Calu3 (cell line): ENCODE data around the gene TAPBPL. TPM values are rescaled to one million over a fixed set of nuclear protein-coding genes. Genes with fewer than 3 reads are reported as not detected.
"Not testable (repeated sequence)": the region's sequence is repeated elsewhere in the genome, so short reads cannot be mapped to it uniquely, and the experiment has no call there.

Experiments
- BruUV-seq: library from RNA; stranded (reverse); fragments of 400-500 nt; replicated peaks from 2 replicates; lab custom pipeline; 2021; lab: Mats Ljungman, UMichigan
- CTCF ChIA-PET: fragments of 300-600 bp; sonication (Branson Sonifier 250); formaldehyde crosslinking; loops from one replicate; lab custom pipeline; 2022; ENCODE audit warnings: antibody characterized with exemption; lab: Charles Lee
- DNase-seq: peaks from one replicate; pipeline ENCODE4 v3.0.0; 2022
- H3K27ac Mint-ChIP-seq: one replicate; pipeline ENCODE4 v1.8.0; 2022; ENCODE audit warnings: mixed read lengths; ENCODE audit not compliant: unreplicated experiment
- H3K27me3 Mint-ChIP-seq: one replicate; pipeline ENCODE4 v1.8.0; 2022; ENCODE audit warnings: mixed read lengths; ENCODE audit not compliant: unreplicated experiment
- H3K36me3 Mint-ChIP-seq: one replicate; pipeline ENCODE4 v1.8.0; 2022; ENCODE audit warnings: mild to moderate bottlenecking, moderate library complexity, mixed read lengths; ENCODE audit not compliant: insufficient read depth, unreplicated experiment
- H3K4me1 Mint-ChIP-seq: one replicate; pipeline ENCODE4 v1.8.0; 2022; ENCODE audit warnings: mild to moderate bottlenecking, low read depth, mixed read lengths; ENCODE audit not compliant: unreplicated experiment
- H3K4me3 Mint-ChIP-seq: one replicate; pipeline ENCODE4 v1.8.0; 2022; ENCODE audit warnings: mild to moderate bottlenecking, low read depth, moderate library complexity, mixed read lengths; ENCODE audit not compliant: unreplicated experiment
- H3K9me3 Mint-ChIP-seq: one replicate; pipeline ENCODE4 v1.8.0; 2022; ENCODE audit warnings: low read depth, mixed read lengths; ENCODE audit not compliant: unreplicated experiment
- intact Hi-C: fragments of 100-400 bp; cut with micrococcal nuclease; formaldehyde crosslinking; loops from one replicate; pipeline ENCODE4 v1.10.0; 2022; ENCODE audit not compliant: unreplicated experiment
- total RNA-seq: library from RNA; stranded (reverse); gene quantifications from 2 replicates; pipeline ENCODE4 v1.2.3, GENCODE V29; 2022
- TF ChIP-seq, protein P1 (sequence below): fragments of 200-600 bp; IDR thresholded peaks from one replicate; pipeline ENCODE4 v1.8.0; 2022; ENCODE audit warnings: antibody characterized with exemption; ENCODE audit not compliant: unreplicated experiment

The TAPBPL gene
- total RNA-seq, 1 experiment from 2014 or later: 28.0 TPM

DNA sequence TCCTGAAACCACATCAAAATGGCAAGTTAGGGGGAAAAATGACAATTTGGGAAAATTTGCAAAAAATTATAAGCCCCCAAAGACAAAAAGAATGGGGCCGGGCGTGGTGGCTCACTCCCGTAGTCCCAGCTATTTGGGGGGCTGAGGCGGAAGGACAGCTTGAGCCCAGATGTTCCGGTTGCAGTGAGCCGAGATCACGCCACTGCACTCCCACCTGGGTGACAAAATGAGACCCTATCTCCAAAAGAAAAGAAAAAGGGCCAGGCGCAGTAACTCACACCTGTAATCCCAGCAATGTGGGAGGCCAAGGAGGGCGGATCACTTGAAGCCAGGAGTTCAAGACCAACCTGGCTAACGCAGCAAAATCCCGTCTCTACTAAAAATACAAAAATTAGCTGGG is 20.6 kb downstream of the TAPBPL start:
- no peak overlapping the region for H3K4me3 Mint-ChIP-seq
- CTCF ChIA-PET: no interaction called here

DNA sequence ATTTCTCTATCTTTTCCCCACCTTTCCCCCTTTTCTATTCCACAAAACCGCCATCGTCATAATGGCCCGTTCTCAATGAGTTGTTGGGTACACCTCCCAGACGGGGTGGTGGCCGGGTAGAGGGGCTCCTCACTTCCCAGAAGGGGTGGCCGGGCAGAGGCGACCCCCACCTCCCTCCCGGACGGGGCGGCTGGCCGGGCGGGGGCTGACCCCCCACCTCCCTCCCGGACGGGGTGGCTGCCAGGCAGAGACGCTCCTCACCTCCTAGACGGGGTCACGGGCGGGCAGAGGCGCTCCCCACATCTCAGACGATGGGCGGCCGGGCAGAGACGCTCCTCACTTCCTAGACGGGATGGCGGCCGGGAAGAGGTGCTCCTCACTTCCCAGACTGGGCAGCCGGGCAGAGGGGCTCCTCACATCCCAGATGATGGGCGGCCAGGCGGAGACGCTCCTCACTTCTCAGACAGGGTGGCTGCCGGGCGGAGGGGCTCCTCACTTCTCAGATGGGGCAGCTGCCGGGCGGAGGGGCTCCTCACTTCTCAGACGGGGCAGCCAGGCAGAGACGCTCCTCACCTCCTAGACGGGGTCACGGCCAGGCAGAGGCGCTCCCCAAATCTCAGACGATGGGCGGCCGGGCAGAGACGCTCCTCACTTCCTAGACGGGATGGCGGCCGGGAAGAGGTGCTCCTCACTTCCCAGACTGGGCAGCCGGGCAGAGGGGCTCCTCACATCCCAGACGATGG is 23.6 kb downstream of the TAPBPL start:
- intact Hi-C loops, H3K4me1 Mint-ChIP-seq, DNase-seq, H3K9me3 Mint-ChIP-seq, BruUV-seq, H3K27ac Mint-ChIP-seq, H3K4me3 Mint-ChIP-seq, CTCF ChIA-PET: not testable (repeated sequence)
- Mint-ChIP-seq H3K27me3 (peaks cover 17% of the 10 kb centered on the region), H3K36me3 (peaks cover 12% of the 10 kb centered on the region)

More for the DNA sequence above, 20.6 kb downstream of the TAPBPL start:
- intact Hi-C loops: loop anchor here (5.0 kb wide), 1 partner anchor 260 kb away; no protein-coding TSS in a partner anchor
- Mint-ChIP-seq H3K27me3 (no peaks in the 10 kb centered on the region), H3K9me3 (no peaks in the 10 kb centered on the region), H3K36me3 (peaks cover 23% of the 10 kb centered on the region), H3K4me1 (peaks cover 18% of the 10 kb centered on the region), H3K27ac (no peak overlapping the region)
- TF ChIP-seq, protein P1, sequence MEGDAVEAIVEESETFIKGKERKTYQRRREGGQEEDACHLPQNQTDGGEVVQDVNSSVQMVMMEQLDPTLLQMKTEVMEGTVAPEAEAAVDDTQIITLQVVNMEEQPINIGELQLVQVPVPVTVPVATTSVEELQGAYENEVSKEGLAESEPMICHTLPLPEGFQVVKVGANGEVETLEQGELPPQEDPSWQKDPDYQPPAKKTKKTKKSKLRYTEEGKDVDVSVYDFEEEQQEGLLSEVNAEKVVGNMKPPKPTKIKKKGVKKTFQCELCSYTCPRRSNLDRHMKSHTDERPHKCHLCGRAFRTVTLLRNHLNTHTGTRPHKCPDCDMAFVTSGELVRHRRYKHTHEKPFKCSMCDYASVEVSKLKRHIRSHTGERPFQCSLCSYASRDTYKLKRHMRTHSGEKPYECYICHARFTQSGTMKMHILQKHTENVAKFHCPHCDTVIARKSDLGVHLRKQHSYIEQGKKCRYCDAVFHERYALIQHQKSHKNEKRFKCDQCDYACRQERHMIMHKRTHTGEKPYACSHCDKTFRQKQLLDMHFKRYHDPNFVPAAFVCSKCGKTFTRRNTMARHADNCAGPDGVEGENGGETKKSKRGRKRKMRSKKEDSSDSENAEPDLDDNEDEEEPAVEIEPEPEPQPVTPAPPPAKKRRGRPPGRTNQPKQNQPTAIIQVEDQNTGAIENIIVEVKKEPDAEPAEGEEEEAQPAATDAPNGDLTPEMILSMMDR: no peak
- BruUV-seq: no TSS peak
- no peak for DNase-seq

DNA sequence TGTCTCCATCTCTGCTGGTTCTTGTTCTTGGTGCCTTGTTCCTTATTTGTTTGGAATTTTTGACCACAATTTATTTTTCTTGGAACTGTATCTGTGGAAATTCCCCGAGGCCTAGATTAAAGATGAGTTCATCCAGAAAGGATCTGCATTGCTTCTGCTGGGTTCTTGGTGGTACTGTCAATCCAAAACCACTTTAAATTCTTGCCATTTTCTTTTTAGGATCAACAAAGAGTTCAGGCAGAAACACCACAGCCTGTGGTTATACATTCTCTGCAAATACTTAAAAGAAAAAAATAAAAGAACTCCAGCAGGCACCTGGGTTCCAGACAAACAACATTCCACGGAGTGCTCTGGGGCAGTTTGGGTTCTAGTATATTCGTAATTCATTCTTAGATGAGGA is 24.6 kb downstream of the TAPBPL start:
- no peaks in the 10 kb centered on the region for H3K9me3 Mint-ChIP-seq
- no TSS peak for BruUV-seq
- TF ChIP-seq, protein P1: no peak
- CTCF ChIA-PET: no interaction called here
- intact Hi-C loops: no loop called here
- H3K4me3 Mint-ChIP-seq: no peak overlapping the region
- H3K27ac Mint-ChIP-seq: no peak overlapping the region
- peaks cover under 1% of the 10 kb centered on the region for H3K36me3 Mint-ChIP-seq
- peaks cover 17% of the 10 kb centered on the region for H3K27me3 Mint-ChIP-seq
- peaks cover under 1% of the 10 kb centered on the region for H3K4me1 Mint-ChIP-seq
- no peak for DNase-seq

DNA sequence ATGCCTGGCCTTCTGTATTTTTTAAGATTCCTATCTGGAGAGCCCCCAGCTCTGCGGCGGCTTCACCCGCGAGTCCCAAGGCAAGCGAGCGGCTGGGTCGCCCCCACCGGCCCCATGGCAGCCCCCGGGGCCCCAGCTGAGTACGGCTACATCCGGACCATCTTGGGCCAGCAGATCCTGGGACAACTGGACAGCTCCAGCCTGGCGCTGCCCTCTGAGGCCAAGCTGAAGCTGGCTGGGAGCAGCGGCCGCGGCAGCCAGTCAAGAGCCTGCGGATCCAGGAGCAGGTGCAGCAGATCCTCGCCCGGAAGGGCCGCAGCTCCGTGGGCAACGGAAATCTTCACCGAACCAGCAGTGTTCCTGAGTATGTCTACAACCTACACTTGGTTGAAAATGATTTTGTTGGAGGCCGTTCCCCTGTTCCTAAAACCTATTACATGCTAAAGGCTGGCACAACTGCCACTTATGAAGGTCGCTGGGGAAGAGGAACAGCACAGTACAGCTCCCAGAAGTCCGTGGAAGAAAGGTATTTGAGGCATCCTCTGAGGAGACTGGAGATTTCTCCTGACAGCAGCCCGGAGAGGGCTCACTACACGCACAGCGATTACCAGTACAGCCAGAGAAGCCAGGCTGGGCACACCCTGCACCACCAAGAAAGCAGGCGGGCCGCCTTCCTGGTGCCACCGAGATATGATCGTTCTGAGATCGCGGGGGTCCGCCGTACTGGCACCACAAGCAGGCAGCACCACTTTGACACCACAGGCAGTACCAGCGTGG is 25.9 kb downstream of the TAPBPL start:
- peaks cover 17% of the 10 kb centered on the region for H3K27me3 Mint-ChIP-seq
- H3K36me3 Mint-ChIP-seq, intact Hi-C loops, BruUV-seq, H3K4me1 Mint-ChIP-seq, CTCF ChIA-PET, H3K4me3 Mint-ChIP-seq, H3K9me3 Mint-ChIP-seq, DNase-seq, H3K27ac Mint-ChIP-seq: not testable (repeated sequence)

DNA sequence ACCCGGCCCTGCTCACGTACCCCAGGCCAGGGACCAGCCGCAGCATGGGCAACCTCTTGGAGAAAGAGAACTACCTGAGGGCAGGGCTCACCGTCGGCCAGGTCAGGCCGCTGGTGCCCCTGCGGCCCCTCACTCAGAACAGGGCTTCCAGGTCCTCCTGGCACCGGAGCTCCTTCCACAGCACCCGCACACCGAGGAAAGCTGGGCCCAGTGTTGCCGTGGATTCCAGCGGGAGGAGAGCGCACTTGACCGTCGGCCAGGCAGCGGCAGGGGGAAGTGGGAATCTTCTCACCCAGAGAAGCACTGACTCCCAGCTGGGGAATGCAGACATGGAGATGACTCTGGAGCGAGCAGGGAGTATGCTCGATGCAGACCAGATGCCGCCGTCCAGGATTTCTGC is 26.6 kb downstream of the TAPBPL start:
- no peaks in the 10 kb centered on the region for H3K4me1 Mint-ChIP-seq
- H3K36me3 Mint-ChIP-seq: no peaks in the 10 kb centered on the region
- CTCF ChIA-PET: no interaction called here
- no peak overlapping the region for H3K4me3 Mint-ChIP-seq
- peaks cover 17% of the 10 kb centered on the region for H3K27me3 Mint-ChIP-seq
- no peak overlapping the region for H3K27ac Mint-ChIP-seq
- no peaks in the 10 kb centered on the region for H3K9me3 Mint-ChIP-seq
- BruUV-seq: no TSS peak
- TF ChIP-seq, protein P1: no peak
- DNase-seq: no peak
- intact Hi-C loops: no loop called here
